ENCODE data around the gene PALM3. TPM values are rescaled to one million over a fixed set of nuclear protein-coding genes. Genes with fewer than 3 reads are reported as not detected.

The PALM3 gene
- total and polyA plus RNA-seq, 12 donors = 0.14 to 0.94 (median 0.33) TPM; not detected in 6

DNA sequence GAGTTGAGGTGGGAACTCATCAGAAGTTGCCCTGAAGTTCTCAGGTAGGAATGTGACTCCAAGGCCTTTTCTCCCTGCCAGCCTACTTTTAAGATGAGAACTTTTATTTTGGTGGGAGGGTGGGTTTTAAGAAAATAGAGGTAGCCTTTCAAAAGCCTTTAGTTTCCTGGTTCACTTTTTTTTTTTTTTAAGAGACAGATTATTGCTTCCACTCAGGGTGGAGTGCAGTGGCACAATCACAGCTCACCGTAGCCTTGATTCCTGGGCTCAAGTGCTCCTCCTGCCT lies 20.7 kb upstream of the PALM3 start:
- Histone ChIP-seq H3K27me3 (no peaks in the 10 kb centered on the region), H3K27ac (peak overlapping the region in 4 of 10 donors; percentile 94 to 97 (median 96)), H3K9me3 (no peaks in the 10 kb centered on the region), H3K36me3 (peaks cover 0 to 16% (median 0%) of the 10 kb centered on the region in 9 donors), H3K4me3 (peak overlapping the region in 5 of 10 donors; percentile 73 to 92 (median 85)), H3K4me1 (peaks cover 5 to 42% (median 19%) of the 10 kb centered on the region in 9 donors)
- ATAC-seq (no peak), DNase-seq (no peak)
- WGBS, 2 donors = 73 to 83% methylated on average over 1 of the region's 1 CpG
- no peak for TF ChIP-seq CTCF (IDR thresholded peaks at IDR 0.05)
- intact Hi-C loops (cut with DNase I) = loop anchor here in 8 of 10 donors (5.0 to 10.0 kb wide), 3 partner anchors 35 to 55 kb away; partner anchors contain the start of genes PRKACA (in 7 of the 8) and ASF1B (in 2 of the 8)

- Histone ChIP-seq H3K4me3 (peak overlapping the region; percentile 63 to 93 (median 82)), H3K36me3 (peaks cover 0 to 11% (median 0%) of the 10 kb centered on the region in 9 donors), H3K4me1 (peaks cover 5 to 42% (median 19%) of the 10 kb centered on the region in 9 donors), H3K9me3 (no peaks in the 10 kb centered on the region), H3K27me3 (no peaks in the 10 kb centered on the region), H3K27ac (peak overlapping the region; percentile 52 to 97 (median 94))
- TF ChIP-seq CTCF (IDR thresholded peaks at IDR 0.05) = no peak
- DNase-seq (peak; percentile 52 to 59), ATAC-seq (peak in 3 of 8 donors; percentile 25 to 67 (median 43))
- intact Hi-C loops (cut with DNase I) = loop anchor here in 8 of 10 donors (5.0 to 10.0 kb wide), 3 partner anchors 35 to 55 kb away; partner anchors contain the start of genes PRKACA (in 7 of the 8) and ASF1B (in 2 of the 8)
- WGBS, 2 donors = 18 to 19% methylated on average over 24 of the region's 24 CpGs
These were observed 20.2 kb upstream of the PALM3 start for GRCh38 chr19:14081797-14082674.

GRCh38 chr19:14080887-14081796 lies 19.3 kb upstream of the PALM3 start:
- peaks cover 5 to 42% (median 19%) of the 10 kb centered on the region in 9 donors for H3K4me1 ChIP-seq
- no peaks in the 10 kb centered on the region for H3K9me3 ChIP-seq
- DNase-seq = peak; percentile 99 to 100
- H3K27me3 ChIP-seq = no peaks in the 10 kb centered on the region
- peak overlapping the region; percentile 88 to 97 (median 94) for H3K27ac ChIP-seq
- TF ChIP-seq CTCF (IDR thresholded peaks at IDR 0.05) = no peak
- peaks cover 0 to 5% (median 0%) of the 10 kb centered on the region in 9 donors for H3K36me3 ChIP-seq
- intact Hi-C loops (cut with DNase I) = loop anchor here in 8 of 10 donors (5.0 to 10.0 kb wide), 3 partner anchors 36 to 56 kb away; partner anchors contain the start of genes PRKACA (in 7 of the 8) and ASF1B (in 2 of the 8)
- WGBS, 2 donors = 1% methylated on average over 50 of the region's 50 CpGs
- peak; percentile 89 to 97 (median 96) for ATAC-seq
- peak overlapping the region; percentile 63 to 93 (median 82) for H3K4me3 ChIP-seq

All from heart right ventricle (tissue), 16 donors.